HG02642 (cell line): Measurements from ENCODE around the gene MGME1.
A peak's percentile ranks its signal among the peaks of the same experiment; 100 is the strongest.
"Not testable (repeated sequence)": the region's sequence is repeated elsewhere in the genome, so short reads cannot be mapped to it uniquely, and the experiment has no call there.

Source experiments
- ATAC-seq: cut with Tn5 transposase; IDR thresholded peaks from one replicate; pipeline ENCODE4 v1.9.1; 2021; ENCODE audit warnings: mild to moderate bottlenecking; ENCODE audit not compliant: unreplicated experiment, poor library complexity

The MGME1 gene

DNA sequence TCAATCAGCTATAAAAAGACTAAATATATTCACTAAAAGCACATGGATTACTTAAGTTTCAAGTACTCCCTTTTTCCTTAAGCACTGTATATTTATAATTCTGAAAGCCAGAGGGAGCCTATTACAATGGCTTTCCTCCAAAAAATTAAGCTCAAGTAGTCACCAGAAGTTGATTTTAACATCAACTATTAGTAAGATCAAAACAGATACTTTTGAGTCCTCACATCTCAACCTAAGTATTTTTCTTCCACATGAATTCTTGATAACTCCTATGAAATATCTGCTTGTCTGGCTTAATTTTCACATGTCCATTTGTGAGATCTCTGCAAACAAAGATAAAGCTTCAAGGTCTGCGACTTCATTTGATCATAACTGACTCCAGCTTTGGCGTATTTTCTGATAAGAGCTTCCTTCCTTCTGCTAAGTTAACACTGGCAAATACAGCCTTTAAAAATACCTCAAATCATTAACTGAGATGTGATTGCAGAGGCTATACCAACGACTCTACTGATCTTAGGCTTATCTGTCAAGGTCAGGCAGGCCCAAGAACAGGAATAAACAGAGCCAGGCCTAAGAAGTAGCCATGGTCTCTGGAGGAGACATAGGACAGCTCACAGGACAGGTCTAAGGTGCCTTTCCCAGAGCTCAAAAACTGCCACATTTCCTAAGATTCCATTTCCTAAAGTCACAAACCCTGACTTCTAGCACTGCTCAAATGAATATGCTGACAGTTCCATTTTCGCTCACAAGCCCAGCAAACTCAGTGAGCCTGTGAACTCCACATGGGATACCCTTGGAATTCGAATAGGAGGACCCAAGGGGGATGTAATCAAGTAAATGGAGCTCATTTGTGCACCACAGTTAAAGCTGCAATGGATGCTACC is 10.2 kb upstream of the MGME1 start:
- ATAC-seq = no peak

DNA sequence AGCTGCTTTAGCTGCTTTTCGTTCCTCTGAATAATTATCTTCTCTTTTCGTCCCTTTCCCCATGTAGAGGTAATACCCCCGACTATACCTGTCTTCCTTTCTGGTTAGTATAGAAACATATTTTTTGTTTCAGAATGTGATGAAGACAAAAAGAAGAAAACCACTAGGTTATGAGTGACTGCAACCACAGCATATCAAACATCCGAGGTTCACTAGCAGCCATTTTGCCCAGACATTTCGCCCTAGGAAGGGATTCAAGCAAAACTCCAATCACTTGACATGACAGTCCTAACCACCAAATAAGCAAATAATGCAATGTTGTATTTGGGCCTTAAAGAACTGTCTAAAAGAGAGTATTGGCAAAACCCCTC is 9.6 kb upstream of the MGME1 start:
- no peak for ATAC-seq

DNA sequence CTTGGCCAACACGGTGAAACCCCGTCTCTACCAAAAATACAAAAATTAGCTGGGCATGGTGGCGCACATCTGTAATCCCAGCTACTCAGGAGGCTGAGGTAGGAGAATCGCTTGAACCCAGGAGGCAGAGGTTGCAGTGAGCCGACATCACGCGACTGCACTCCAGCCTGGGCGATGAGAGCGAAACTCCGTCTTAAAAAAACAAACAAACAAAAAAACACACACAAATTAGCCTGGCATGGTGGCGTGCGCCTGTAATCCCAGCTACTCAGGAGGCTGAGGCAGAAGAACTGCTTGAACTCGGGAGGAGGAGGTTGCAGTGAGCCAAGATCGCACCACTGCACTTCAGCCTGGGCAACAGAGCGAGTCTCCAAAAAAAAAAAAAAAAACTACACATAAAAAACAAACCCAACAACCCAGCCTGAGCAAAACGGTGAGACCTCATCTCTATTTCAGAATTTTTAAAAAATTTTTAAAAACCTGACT is 8.4 kb upstream of the MGME1 start:
- not testable (repeated sequence) for ATAC-seq

DNA sequence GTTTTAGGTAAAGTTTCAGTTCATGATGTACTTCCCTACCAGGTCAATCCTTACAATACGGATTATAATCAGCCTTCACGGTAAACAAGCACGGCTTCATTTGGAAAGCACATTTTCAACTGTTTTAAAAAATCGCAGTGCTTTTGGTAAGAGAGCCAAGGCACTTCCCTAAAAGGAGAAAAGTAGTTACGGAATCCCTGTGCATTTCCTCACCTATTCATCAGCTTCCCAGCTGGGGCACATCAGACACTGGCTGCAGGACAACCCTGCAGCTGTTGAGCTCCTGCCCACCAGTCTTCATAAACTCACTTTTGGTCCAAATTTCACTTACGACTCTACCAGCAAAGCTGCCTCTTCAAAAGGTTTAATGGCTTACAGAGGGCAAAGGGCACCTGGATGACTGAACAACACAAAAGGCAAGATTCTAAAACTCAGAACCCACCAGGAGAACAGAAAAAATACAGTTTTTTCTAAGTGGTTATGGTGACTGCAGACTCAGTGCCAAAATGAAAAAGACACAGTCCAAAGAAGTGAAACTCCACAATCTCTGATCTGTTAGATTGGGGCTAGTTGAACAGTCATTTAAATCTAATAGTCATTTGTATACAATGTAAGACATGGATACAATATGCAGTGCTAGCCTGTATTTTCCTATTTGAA is 7.8 kb upstream of the MGME1 start:
- no peak for ATAC-seq

DNA sequence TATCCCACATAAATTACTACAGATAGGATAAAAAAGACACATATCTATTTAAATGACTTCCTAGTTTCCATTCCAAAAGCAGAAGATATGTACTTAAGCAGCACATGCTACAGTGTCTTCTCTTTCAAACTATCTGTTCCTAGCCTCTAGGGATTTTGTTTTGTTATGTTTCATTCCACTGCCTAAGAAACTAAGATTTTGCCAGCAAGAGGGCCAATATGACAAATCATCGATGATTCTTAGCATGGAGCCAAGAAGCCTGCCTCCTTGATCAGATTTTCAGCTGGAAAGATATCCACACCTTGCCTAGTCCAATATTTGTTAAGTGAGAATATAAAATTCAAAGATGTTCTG is 7.3 kb upstream of the MGME1 start:
- no peak for ATAC-seq

DNA sequence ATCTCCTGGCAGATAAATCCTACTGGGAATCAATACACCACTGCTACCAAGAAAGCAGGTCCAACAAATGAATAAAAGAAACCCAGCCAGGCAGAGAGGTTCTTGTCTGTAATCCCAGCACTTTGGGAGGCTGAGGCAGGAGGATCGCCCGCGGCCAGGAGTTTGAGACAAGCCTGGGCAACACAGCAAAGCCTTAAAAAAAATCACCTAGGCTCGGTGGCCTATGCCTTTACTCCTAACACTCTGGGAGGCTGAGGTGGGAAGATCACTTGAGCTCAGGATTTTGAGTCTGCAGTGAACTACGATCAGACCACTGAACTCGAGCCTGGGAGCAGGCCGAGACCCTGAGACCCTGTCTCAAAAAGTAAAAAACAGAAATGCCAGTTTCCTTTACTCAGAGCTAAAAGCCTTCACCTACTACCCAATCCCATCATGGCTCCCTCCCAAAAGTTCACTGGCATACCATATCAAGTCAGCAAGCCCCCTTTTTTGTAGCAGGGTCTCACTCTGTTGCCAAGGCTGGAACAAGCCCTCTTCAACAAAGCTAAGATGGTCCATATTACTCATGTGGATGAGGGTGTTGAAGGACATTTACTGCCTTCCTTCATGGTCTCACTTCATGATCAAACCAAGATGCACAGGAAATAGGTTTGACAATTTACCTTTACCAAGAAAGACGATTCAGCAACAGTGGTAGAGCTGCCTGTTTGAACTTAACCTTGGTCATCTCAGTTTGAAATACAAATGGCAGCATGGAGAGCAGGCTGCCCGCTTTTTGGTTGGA is 5.5 kb upstream of the MGME1 start:
- no peak for ATAC-seq

DNA sequence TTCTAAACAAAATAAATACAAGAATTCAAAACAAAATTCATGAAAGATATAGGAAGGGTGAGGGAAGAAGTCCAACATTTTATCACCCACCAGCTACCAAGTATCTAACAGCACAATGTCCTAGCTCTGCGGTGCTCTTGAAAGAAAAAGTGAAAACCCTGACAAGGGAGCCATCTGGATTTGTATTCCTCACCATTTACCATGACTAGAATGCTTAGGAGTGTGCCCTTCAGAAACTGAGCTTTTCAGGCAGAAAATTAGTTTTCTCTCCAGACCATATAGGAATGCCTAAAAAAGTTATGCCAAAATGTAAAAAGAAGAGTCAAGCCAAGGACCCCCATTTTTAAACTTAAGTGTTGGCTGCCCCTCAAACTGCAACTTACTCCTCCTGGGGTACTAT is 4.7 kb upstream of the MGME1 start:
- ATAC-seq = no peak

DNA sequence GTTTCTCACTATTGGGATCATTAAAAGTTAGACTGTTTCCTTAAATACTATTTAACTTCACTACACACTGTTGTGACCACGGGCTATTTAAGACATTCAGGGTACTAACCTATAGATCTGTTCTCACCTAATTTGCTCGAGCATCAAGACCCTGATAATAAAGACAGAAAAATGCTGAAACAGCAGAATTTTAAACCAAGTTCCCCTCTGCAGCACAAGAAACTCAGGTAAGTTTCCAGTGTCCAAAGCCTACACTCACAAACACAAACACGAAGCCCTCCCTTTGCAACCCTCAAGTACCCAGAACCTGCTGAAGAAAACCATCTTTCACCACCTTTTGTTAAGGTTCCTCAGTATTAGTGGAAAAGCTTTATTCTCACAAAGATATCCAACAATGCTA is 4.2 kb upstream of the MGME1 start:
- no peak for ATAC-seq

DNA sequence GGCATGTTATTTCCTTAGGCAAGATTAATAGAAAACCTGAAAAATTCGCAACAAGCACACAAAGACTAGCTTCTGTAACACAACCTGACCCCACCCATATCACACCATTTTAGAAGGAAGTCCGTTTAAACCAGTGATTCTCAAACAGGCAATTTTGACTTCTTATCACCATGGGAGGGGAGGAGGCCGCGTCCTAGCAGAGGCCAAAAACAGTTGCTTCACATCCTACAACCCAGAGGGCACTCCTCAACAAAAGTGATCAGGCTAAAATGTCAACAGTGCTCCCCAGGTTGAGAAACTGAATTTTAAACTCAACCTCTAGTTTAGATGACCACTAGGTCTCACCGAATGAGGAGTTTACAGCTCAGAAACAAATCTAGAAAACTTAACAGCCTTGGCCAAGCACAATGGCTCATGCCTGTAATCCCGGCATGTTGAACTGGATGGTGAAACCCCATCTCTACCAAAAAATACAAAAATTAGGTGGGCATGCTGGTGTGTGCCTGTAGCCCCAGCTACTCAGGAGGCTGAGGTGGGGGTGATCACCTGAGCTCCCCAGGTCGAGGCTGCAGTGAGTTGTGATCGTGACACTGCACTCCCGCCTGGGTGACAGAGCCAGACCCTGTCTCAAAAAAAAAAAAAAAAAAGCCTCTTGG is 3.6 kb upstream of the MGME1 start:
- no peak for ATAC-seq

DNA sequence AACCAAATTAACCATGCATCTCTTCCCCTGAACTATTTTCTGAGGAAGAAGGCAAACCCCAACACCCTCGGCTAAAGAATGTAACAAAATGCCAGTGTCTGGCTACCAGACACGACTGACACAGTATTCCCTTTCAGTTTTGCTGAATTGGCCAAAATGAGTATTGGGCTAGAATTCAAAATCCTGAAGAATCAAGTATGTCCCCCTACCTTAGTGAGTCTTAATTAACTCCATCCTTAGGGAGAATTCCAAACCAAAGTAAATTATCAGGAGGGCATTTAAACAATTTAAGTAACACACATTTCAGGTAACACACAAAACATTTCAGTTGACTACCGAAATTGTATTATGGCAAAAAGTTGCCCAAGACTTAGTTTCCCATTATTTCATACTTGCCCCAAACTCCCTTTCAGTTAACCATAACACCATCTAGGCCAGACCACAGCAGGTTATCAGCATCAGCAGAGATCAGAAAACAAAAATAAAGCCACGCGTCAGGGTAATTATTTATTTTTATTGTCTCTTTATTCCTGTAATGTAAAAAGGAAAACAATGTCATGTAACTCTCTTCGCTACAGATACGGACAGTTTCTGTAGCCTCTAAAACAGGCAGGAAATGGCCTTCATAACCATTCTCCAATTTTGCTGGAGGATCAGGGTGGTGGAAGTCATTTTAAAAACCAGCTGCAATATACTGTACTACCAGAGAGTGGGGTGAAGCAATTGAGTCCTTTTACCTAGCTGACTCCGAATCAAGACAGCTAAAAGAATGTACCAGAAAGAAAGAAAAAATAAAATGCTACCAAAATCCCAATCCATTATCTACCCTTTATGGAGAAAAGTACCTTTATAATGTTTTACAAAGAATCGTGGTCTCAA is 2.1 kb upstream of the MGME1 start:
- no peak for ATAC-seq

DNA sequence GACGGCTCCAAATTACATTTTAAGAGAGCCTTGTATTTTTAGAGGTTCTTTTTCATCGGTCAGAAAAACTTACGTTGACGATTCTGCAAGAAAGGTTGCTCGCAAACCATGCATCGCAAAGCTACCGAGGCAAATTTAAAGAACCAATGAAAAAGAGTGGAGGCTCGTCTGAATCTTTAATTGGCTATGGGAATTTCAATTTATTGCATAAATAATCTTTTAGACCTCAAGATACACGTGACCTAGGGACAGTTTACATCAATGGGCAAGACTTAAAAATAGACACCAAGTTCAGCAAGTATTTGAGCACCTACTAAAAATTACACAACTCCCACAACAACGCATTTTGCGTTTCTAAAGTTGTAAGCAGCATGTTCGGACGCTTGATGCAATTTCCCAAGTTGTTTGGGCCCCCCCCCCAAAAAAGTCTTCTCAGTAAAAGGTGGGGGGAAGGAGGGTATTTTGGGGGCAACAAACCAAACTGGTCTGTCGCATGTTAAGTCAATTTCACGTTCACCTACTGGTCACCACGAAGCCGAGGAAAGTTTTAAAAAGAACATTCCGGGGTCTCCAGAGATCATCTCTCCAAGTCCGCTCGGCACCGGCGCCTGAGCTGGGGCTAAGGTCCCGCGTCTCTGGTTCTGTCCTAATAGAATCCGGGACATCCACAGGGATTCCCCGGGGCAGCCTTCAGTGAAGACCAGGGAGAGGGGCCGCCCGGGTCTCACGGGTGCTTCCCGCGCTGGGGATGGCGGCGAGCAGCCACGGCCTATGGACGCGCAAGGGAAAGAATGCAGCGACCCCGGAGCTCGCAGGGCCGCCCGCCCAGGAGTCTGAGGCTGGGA is 1.1 kb upstream of the MGME1 start:
- ATAC-seq = peak; percentile 6

DNA sequence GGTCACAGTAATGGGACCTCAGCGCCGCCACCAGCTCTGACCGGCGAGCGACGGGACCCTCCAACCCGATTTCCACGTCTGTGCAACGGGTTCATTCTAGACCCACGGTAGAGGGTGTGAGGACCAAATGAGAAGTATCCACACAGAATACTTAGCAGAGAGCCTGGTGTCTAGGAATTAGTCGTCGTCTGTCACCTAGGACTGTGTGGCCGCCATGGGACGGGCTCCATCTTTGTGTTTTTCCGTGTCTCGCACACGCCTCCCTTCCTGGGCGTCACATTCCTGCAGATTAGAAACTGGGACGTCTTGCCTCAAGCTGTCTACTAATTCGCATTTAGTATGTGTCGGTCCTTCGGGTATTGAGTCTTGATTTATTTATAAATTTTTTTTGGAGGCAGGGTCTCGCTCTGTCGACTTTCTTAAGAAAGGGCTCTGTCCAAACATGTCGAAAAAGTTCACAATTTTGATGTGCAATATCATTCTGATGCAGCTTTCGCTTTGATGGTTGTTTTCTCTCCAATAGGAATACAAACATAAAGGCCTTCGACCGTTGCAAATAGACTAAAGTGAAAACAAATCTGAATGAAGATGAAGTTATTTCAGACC is 563 bp downstream of the MGME1 start:
- ATAC-seq = peak; percentile 19

DNA sequence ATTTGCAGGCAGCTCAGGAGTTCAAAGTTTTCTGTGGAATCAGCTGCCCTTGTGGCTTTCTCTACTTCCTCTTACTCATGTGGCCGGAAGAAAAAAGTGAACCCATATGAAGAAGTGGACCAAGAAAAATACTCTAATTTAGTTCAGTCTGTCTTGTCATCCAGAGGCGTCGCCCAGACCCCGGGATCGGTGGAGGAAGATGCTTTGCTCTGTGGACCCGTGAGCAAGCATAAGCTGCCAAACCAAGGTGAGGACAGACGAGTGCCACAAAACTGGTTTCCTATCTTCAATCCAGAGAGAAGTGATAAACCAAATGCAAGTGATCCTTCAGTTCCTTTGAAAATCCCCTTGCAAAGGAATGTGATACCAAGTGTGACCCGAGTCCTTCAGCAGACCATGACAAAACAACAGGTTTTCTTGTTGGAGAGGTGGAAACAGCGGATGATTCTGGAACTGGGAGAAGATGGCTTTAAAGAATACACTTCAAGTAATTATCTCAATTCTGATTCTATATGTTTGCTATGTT is 1.1 kb downstream of the MGME1 start:
- ATAC-seq = no peak

DNA sequence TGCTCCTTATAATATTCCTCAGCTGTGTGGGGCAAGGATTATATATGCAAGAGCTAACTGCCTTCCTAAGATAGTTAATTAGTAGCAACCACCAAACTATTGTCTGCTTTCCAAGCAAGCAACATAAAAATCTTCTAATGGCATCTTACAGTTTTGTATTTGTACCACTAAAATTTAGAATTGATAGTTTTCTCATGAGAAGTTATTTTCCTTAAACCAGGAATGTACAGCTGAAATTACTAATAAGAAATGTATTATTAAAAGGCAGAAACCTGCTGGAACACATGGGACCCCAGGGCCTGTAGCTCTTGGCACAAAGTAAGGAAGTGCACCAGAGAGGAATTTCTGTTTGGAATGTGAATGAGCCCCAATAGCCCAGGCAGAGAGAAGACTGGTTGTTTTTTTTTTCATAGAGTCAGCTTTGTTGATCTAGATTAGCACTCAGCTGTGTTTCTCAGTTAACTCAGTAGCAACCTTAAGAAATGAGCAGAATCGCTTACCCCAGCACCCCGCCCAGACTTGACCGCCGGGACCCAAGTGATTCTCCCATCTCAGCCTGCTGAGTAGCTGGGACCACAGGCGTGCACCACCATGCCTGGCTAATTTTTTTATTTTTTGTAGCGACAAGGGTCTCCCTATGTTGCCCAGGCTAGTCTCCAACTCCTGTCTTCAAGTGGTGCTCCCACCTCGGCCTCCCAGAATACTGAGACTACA is 2.6 kb downstream of the MGME1 start:
- no peak for ATAC-seq

DNA sequence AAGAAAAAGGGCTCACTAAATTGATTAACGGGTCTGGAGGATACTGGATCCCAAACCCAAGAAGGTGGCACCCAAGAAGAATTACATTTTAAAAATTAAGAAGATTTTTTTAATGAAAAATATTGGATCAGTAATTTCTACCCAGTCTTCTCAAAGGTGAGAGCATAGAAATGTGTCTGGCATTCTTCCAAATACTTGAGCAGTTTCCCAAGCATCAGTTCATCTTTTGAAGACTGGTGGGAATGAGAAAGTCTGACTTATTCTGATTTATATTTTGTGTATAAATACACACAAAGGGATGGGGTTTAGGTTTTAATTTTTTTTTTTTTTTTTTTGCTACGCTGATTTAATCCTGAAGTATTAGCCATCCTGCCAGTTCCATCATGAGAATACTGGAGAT is 3.3 kb downstream of the MGME1 start:
- ATAC-seq = no peak

DNA sequence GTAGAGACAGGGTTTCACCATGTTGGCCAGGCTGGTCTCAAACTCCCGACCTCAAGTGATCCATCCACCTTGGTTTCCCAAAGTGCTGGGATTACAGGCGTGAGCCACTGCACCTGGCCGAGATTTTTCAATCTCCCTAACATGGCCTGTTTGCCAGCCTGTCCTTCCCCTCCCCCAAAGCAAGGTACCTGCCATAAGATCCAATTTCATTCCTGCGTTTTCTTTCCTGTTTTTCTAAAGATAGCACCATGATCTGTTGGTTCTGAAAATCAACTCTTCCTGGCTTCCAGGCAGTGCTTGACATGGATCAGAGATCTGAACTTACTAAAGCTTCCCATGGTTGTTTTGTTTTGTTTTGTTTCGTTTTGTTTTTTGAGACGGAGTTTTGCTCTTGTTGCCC is 7.5 kb downstream of the MGME1 start:
- ATAC-seq = no peak

DNA sequence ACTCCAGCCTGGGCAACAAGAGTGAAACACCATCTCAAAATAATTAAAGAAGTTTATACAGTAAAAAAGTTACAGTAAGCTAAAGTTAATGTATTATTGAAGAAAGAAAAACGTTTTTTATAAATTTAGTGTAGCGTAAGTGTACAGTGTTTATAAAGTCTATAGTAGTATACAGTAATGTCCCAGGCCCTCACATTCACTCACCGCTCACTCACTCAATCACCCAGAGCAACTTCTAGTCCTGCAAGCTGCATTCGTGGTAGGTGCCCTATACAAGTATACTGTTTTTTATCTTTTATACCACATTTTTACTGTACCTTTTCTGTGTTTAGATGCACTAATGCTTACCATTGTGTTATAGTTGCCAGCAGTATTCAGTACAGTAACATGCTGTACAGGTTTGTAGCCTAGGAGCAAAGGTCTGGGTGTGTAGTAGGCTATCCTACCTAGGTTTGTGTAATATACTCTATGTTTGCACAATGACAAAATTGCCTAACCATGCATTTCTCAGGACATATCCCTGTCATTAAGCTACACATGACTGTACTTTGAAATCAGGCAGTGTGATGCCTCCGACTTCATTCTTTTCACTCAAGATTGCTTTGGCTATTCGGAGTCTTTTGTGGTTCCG is 16.7 kb downstream of the MGME1 start:
- ATAC-seq = no peak
